IMR-90 (cell line): ENCODE measurements around the gene AQP1. TPM values are rescaled to one million over a fixed set of nuclear protein-coding genes. Genes with fewer than 3 reads are reported as not detected.

Experiments
- ATAC-seq: fragments of 200-7000 bp; cut with Tn5 transposase; 2 replicates; pipeline ENCODE4 v1.9.1; 2020; ENCODE audit warnings: low read depth, mild to moderate bottlenecking, moderate library complexity
- BruUV-seq: library from RNA; stranded (reverse); fragments of 400-500 nt; replicated peaks from 2 replicates; lab custom pipeline; 2021; lab: Mats Ljungman, UMichigan
- CTCF ChIA-PET: fragments of 300-600 bp; formaldehyde crosslinking; extraction: SDS; loops from one replicate; lab custom pipeline; 2021; ENCODE audit warnings: antibody characterized with exemption; lab: Yijun Ruan, JAX
- POLR2A ChIA-PET: fragments of 300-600 bp; sonication (Branson Sonifier 250); formaldehyde crosslinking; loops from one replicate; lab custom pipeline; 2022; ENCODE audit warnings: antibody characterized with exemption; ENCODE audit not compliant: unreplicated experiment; lab: Charles Lee
- DNase-seq: peaks from one replicate; pipeline ENCODE4 v3.0.0; 2013
- H2AFZ ChIP-seq: replicated peaks from 2 replicates; pipeline ENCODE3; 2013; ENCODE audit warnings: low read length, mild to moderate bottlenecking; ENCODE audit not compliant: poor library complexity
- H2AK5ac ChIP-seq: 2 replicates; pipeline ENCODE4 v1.6.1; 2013; ENCODE audit warnings: low read depth, low read length, inconsistent platforms
- H2AK9ac ChIP-seq: replicated peaks from 2 replicates; pipeline ENCODE3; 2013; ENCODE audit warnings: mild to moderate bottlenecking, low read depth, low read length, moderate library complexity; ENCODE audit not compliant: poor library complexity
- H2BK120ac ChIP-seq: 2 replicates; pipeline ENCODE4 v1.6.1; 2013; ENCODE audit warnings: low read depth, low read length, inconsistent platforms
- H2BK15ac ChIP-seq: 3 replicates; pipeline ENCODE4 v1.6.1; 2013; ENCODE audit warnings: low read depth, low read length, inconsistent platforms
- H2BK20ac ChIP-seq: 2 replicates; pipeline ENCODE4 v1.6.1; 2013; ENCODE audit warnings: low read depth, mild to moderate bottlenecking, inconsistent platforms, low read length, moderate library complexity
- H2BK5ac ChIP-seq: 2 replicates; pipeline ENCODE4 v1.6.1; 2013; ENCODE audit warnings: mild to moderate bottlenecking, low read depth, low read length, inconsistent platforms; ENCODE audit not compliant: poor library complexity, severe bottlenecking
- H3K14ac ChIP-seq: replicated peaks from 2 replicates; pipeline ENCODE4 v1.6.1; 2013; ENCODE audit warnings: low read depth, low read length, inconsistent platforms
- H3K18ac ChIP-seq: 2 replicates; pipeline ENCODE4 v1.6.1; 2013; ENCODE audit warnings: low read depth, low read length, control low read depth
- H3K23ac ChIP-seq: 2 replicates; pipeline ENCODE4 v1.6.1; 2013; ENCODE audit warnings: low read depth, low read length, inconsistent platforms
- H3K27ac ChIP-seq: 2 replicates; pipeline ENCODE4 v1.5.1; 2013; ENCODE audit warnings: mild to moderate bottlenecking, control low read depth, low read length; ENCODE audit not compliant: insufficient read depth
- H3K27me3 ChIP-seq: 2 replicates; pipeline ENCODE4 v1.6.1; 2013; ENCODE audit warnings: low read length; ENCODE audit not compliant: control insufficient read depth, insufficient read depth
- H3K36me3 ChIP-seq: 2 replicates; pipeline ENCODE4 v1.6.1; 2013; ENCODE audit warnings: low read length, mixed read lengths; ENCODE audit not compliant: control insufficient read depth, insufficient read depth
- H3K4ac ChIP-seq: 2 replicates; pipeline ENCODE4 v1.6.1; 2013; ENCODE audit warnings: low read depth, low read length, inconsistent platforms
- H3K4me1 ChIP-seq: 2 replicates; pipeline ENCODE4 v1.6.1; 2013; ENCODE audit warnings: low read length, mixed read lengths; ENCODE audit not compliant: control insufficient read depth, insufficient read depth
- H3K4me2 ChIP-seq: 2 replicates; pipeline ENCODE4 v1.6.1; 2013; ENCODE audit warnings: low read depth, mild to moderate bottlenecking, control low read depth, low read length, moderate library complexity
- H3K4me3 ChIP-seq: 2 replicates; pipeline ENCODE4 v1.5.1; 2013; ENCODE audit warnings: low read depth, mild to moderate bottlenecking, control low read depth, low read length, moderate library complexity; ENCODE audit not compliant: insufficient read depth
- H3K56ac ChIP-seq: 2 replicates; pipeline ENCODE4 v1.6.1; 2013; ENCODE audit warnings: low read length, inconsistent platforms; ENCODE audit not compliant: insufficient read depth; ENCODE audit errors: extremely low read depth
- H3K79me1 ChIP-seq, 2 experiments: 2 replicates each; pipeline ENCODE4 v1.6.1; 2013; ENCODE audit warnings: low read length in 2 of 2, inconsistent platforms in 1 of 2, low read depth in 1 of 2
- H3K9ac ChIP-seq: 2 replicates; pipeline ENCODE4 v1.6.1; 2013; ENCODE audit warnings: low read depth, low read length, control low read depth
- H3K9me1 ChIP-seq: 2 replicates; pipeline ENCODE4 v1.6.1; 2013; ENCODE audit warnings: low read length, inconsistent platforms; ENCODE audit not compliant: insufficient read depth
- H3K9me3 ChIP-seq: 2 replicates; pipeline ENCODE4 v1.6.1; 2013; ENCODE audit warnings: low read length; ENCODE audit not compliant: control insufficient read depth, insufficient read depth
- H4K20me1 ChIP-seq: 2 replicates; pipeline ENCODE4 v1.6.1; 2013; ENCODE audit warnings: low read length, inconsistent platforms; ENCODE audit not compliant: insufficient read depth
- H4K5ac ChIP-seq: 2 replicates; pipeline ENCODE4 v1.6.1; 2013; ENCODE audit warnings: mild to moderate bottlenecking, low read depth, low read length, control low read depth
- H4K8ac ChIP-seq, 2 experiments: 2 replicates each; pipeline ENCODE4 v1.6.1; 2013; ENCODE audit warnings: low read depth in 2 of 2, low read length in 2 of 2, control low read depth in 1 of 2, inconsistent platforms in 1 of 2
- H4K91ac ChIP-seq: 2 replicates; pipeline ENCODE4 v1.6.1; 2013; ENCODE audit warnings: low read depth, low read length, inconsistent platforms; ENCODE audit not compliant: insufficient read depth
- BHLHE40 ChIP-seq: fragments of 150-350 bp; IDR thresholded peaks from 2 replicates; pipeline ENCODE4 v1.6.1; 2016; ENCODE audit warnings: mild to moderate bottlenecking, low read depth, low read length
- CEBPB ChIP-seq: IDR thresholded peaks from 2 replicates; pipeline ENCODE4 v1.6.1; 2012; ENCODE audit warnings: low read depth, low read length, improper control_type of control experiment
- CHD1 ChIP-seq: IDR thresholded peaks from 2 replicates; pipeline ENCODE4 v1.6.1; 2012; ENCODE audit warnings: low read depth, low read length, improper control_type of control experiment
- MAFK ChIP-seq: IDR thresholded peaks from 2 replicates; pipeline ENCODE4 v1.6.1; 2012; ENCODE audit warnings: low read depth, low read length, improper control_type of control experiment
- MAZ ChIP-seq: IDR thresholded peaks from 2 replicates; pipeline ENCODE4 v1.6.1; 2012; ENCODE audit warnings: low read depth, mild to moderate bottlenecking, low read length, improper control_type of control experiment, moderate library complexity, borderline replicate concordance
- POLR2A ChIP-seq: IDR thresholded peaks from 2 replicates; pipeline ENCODE4 v1.6.1; 2012; ENCODE audit warnings: mild to moderate bottlenecking, low read depth, low read length
- RCOR1 ChIP-seq: IDR thresholded peaks from 2 replicates; pipeline ENCODE4 v1.6.1; 2012; ENCODE audit warnings: mild to moderate bottlenecking, low read length, improper control_type of control experiment; ENCODE audit not compliant: insufficient replicate concordance
- RFX5 ChIP-seq: IDR thresholded peaks from 2 replicates; pipeline ENCODE4 v1.8.0; 2012; ENCODE audit warnings: low read depth, mild to moderate bottlenecking, low read length, moderate library complexity
- SMC3 ChIP-seq: fragments of 150-350 bp; IDR thresholded peaks from 2 replicates; pipeline ENCODE4 v1.6.1; 2016; ENCODE audit warnings: low read depth, mild to moderate bottlenecking, antibody characterized with exemption, low read length, moderate library complexity
- WGBS, 2 experiments: methylation state at CpG; one replicate each; pipeline versions ENCODE4 v1.1.5 to v1.1.7; 2013; ENCODE audit warnings: missing lambda C conversion rate in 2 of 2; ENCODE audit not compliant: insufficient read length in 1 of 2; ENCODE audit errors: extremely low coverage in 2 of 2; 5-methylcytosine and 5-hydroxymethylcytosine counted together
- dilution Hi-C: fragments of 300-500 bp; cut with HindIII; formaldehyde crosslinking; loops from one replicate; pipeline ENCODE4 v1.14.3; 2018; ENCODE audit warnings: low sequenced_read_pairs; ENCODE audit not compliant: unreplicated experiment
- in situ Hi-C: fragments of 300-500 bp; cut with MboI; formaldehyde crosslinking; loops from 3 replicates; pipeline ENCODE4 v1.14.3; 2019; ENCODE audit warnings: low sequenced_read_pairs, inconsistent platforms, mixed read lengths
- intact Hi-C: fragments of 100-400 bp; cut with micrococcal nuclease; formaldehyde crosslinking; loops from 2 replicates; pipeline ENCODE4 v1.10.0; 2022
- polyA plus RNA-seq, 3 experiments: library from polyadenylated mRNA; depleted of rRNA; stranded (reverse); fragments of >200 nt; gene quantifications; 2 replicates each; pipeline ENCODE4 v1.2.3, GENCODE V29; 2012; ENCODE audit warnings: low replicate concordance in 1 of 3
- total RNA-seq: library from RNA; depleted of rRNA; stranded (reverse); fragments of >200 nt; gene quantifications from 2 replicates; pipeline ENCODE4 v1.2.3, GENCODE V29; 2012
- TF ChIP-seq, protein P1 (sequence below): fragments of 150-350 bp; IDR thresholded peaks from 2 replicates; pipeline ENCODE4 v1.6.1; 2017; ENCODE audit warnings: mild to moderate bottlenecking, antibody characterized with exemption, low read length, low read depth

Gene AQP1
- total and polyA plus RNA-seq, 2 of the 4 experiments (the other 2 are of a cell fraction), result 0.18 to 0.39 TPM

DNA sequence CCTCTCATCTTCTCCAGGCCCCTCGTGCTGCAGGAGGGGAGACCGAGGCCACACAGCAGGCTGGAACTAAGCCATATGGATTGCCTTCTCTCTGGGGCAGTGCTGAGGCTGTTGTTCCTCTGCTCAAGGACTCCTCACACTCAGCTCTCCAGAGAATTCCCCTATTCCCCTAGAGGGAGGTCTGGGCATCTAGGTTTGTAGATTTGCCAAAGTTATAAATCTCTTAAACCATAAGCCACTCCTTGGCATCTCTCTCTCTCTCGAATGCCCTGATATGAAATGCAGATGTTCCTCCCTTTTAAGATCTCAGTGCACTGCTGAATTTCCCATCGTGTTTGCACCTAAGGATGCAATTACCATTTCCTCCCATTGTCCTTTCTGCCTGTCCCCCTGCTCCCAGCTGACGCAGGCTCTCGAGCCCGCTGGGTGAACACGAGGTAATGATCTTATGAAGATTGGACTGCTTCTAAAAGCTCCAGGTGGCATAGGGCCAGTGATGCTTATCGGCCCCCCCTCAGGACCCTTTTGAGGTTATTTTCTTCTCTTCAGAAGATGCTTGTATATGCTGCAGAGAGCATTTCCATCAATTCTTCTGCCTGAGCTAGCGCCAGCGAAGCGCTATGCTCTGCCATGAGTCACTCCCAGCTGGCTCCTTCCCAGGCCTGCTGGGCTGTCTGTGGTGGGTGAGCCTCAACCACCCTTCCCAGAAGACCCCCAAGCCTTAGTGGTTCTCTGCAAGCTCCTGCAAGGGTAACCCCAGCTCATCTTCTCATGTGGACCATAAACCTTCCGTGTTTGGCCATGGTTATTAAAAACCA is 41.6 kb upstream of the AQP1 start:
- ChIA-PET CTCF (no interaction called here), POLR2A (no interaction called here)
- Histone ChIP-seq H2BK15ac (no peak overlapping the region), H3K4me3 (no peak overlapping the region), H3K79me1 (no peaks in the 10 kb centered on the region), H4K8ac (no peak overlapping the region), H3K27ac (no peak overlapping the region), H3K27me3 (no peaks in the 10 kb centered on the region), H3K18ac (no peak overlapping the region), H4K5ac (no peak overlapping the region), H4K91ac (no peak overlapping the region), H3K4me2 (no peak overlapping the region), H3K4me1 (peaks cover 1% of the 10 kb centered on the region; the same call in 1 of the 2 replicates), H2BK5ac (no peak overlapping the region), H3K23ac (no peak overlapping the region), H4K20me1 (no peaks in the 10 kb centered on the region), H3K9me1 (no peaks in the 10 kb centered on the region; the same call in 1 of the 2 replicates), H3K14ac (no peak overlapping the region), H3K56ac (no peak overlapping the region), H2BK20ac (no peak overlapping the region), H3K36me3 (peaks cover 4% of the 10 kb centered on the region), H2AK5ac (no peak overlapping the region), H3K9ac (no peak overlapping the region), H2AK9ac (no peak overlapping the region), H3K4ac (no peak overlapping the region), H3K9me3 (peaks cover 5% of the 10 kb centered on the region; the same call in 1 of the 2 replicates), H2BK120ac (no peak overlapping the region), H2AFZ (no peak overlapping the region)
- DNase-seq (peak; percentile 22), ATAC-seq (no peak)
- WGBS, 2 experiments, result 60% methylated on average over 1 of the region's 13 CpGs; no CpG with 5 or more reads in 1 of the 2 experiments
- intact Hi-C loops, result no loop called here
- TF ChIP-seq MAFK, result no peak
- TF ChIP-seq POLR2A, result no peak
- no peak for TF ChIP-seq SMC3
- TF ChIP-seq, protein P1, sequence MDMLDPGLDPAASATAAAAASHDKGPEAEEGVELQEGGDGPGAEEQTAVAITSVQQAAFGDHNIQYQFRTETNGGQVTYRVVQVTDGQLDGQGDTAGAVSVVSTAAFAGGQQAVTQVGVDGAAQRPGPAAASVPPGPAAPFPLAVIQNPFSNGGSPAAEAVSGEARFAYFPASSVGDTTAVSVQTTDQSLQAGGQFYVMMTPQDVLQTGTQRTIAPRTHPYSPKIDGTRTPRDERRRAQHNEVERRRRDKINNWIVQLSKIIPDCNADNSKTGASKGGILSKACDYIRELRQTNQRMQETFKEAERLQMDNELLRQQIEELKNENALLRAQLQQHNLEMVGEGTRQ, result no peak
- TF ChIP-seq BHLHE40, result no peak
- TF ChIP-seq CHD1, result no peak
- TF ChIP-seq RFX5, result no peak
- TF ChIP-seq RCOR1, result no peak
- no peak for TF ChIP-seq MAZ
- TF ChIP-seq CEBPB, result no peak
- dilution Hi-C loops, result no loop called here
- BruUV-seq, result no TSS peak
- in situ Hi-C loops, result no loop called here
